Right kidney (tissue), 1 donor: ENCODE results near the gene CCDC6.
"Not testable (repeated sequence)": the region's sequence is repeated elsewhere in the genome, so short reads cannot be mapped to it uniquely, and the experiment has no call there.

ENCODE experiments used
- DNase-seq: peaks from one replicate; pipeline ENCODE4 v3.0.0-alpha.2; 2016

CCDC6 gene

GRCh38 chr10:59808896-59809643 is 97.3 kb downstream of the CCDC6 start:
- no peak for DNase-seq

DNA sequence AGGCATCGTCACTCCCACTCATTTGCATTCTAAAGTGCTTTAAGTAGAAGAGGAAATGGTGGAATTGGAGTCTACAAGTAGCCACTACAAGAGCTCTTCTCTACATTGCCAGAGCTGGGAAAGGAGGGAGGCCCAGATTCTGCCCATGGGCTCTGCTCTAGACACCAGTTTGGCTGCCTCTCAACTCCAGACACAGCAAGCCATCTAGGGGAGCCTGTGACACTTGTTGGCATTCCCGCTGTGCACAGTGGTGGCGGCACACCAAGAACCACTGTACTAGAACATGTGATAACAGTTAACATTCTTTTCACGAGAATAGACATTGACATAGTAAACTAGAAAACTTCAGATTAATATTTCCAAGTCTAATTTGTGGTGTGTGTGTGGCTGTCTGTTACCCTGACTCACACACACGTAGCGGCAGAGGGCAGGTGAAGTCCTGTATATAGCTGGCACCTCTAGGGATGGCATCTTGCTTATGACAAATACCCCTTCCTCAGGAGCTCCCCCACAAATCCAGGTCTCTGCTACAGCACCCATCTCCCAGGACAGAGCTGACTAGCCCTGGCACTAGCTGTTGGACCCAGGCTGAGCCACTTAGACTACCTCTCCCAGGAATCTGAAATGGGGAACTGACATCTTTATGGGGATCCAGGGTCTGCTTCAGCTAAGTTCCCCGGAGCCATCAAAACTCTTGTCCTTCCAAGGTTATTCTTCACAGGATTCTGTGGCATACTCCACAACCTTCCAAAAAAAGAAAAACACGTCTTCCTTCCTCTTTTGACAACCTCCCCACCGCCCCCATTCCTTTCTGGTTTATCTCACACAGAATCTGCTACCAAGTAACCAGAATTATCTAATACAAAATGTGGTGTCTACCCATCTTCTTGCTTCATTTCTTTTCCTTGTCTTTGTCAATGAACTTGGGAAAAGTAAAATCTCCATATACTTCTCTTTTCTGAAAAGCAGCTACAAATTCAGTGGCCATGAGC is 98.4 kb downstream of the CCDC6 start:
- DNase-seq = no peak

DNA sequence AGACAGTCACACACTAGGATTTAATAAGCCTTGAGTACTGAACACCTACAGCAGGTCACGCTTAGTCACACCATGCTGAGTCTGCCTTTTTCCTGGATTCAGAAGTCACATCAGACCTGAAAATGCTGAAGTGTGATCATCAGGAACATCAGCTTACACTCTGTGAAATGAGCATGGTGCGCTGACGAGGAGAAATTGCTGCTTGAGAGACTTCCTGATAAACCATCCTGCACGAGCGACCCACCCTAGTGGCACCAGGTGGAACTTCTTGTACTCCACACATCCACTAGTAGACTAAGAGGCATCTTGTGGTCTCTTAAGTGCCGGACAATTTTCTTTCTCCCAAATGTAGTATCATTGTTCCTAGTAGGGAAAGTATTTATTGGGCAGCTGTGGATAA is 101.3 kb downstream of the CCDC6 start:
- no peak for DNase-seq

DNA sequence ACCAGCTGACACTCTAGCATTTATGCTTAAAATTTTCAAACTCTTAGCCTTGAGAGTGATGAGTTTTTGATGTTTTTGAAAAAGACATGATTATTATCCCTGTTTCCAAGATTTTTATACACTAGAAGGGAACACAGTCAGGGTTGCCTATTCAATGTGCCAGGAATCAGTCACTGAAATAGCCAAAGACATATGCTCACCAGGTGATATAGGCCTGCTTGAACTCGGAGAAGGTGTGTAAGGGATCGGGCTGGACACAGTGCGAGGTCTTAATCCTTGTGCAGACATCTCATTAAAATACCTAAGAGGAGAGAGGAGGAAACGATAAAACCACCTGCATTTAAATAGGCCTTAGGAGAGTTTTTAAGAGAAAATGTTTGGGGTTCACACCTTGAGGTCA is 102.1 kb downstream of the CCDC6 start:
- no peak for DNase-seq

DNA sequence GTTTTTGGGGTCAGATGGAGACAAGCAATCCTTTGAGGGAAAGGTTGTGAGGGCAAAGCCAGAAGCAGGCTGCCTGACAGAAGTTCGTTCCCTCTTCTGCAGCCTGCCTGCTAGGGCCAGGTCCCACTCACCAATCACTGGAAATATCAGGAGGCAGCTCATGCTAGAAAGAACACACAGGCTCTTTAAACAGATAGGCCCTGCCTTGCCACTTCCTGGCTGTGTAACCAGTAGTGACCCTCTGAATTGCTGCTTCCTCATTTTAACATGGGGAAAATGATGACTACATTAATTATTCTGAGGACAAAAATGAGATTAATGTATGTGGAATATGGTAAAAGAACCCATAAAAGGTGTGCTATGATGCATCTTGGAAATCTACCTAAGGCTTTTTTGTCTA is 102.6 kb downstream of the CCDC6 start:
- DNase-seq = no peak

GRCh38 chr10:59801171-59801570 is 105.2 kb downstream of the CCDC6 start:
- DNase-seq = no peak

- no peak for DNase-seq
Measured at GRCh38 chr10:59799421-59799820, 106.9 kb downstream of the CCDC6 start.

DNA sequence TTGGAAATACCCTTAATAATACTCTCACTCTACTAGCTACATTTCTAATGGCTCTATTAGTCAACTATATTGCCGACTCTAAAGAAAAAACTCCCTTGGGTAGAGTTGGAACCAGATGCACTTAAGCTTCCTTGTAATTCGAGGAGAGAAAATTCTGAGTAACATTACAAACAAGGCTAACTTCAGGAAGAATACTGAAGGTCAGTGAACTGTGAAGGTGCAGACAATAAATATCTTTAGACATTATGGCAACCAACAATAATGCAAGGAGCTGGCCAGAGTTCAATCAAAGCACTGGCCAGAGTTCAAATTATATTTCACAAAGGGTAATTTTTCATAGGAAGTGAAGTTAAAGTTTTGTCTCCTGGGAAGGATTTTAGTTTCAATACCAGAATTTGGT is 112.4 kb downstream of the CCDC6 start:
- no peak for DNase-seq

DNA sequence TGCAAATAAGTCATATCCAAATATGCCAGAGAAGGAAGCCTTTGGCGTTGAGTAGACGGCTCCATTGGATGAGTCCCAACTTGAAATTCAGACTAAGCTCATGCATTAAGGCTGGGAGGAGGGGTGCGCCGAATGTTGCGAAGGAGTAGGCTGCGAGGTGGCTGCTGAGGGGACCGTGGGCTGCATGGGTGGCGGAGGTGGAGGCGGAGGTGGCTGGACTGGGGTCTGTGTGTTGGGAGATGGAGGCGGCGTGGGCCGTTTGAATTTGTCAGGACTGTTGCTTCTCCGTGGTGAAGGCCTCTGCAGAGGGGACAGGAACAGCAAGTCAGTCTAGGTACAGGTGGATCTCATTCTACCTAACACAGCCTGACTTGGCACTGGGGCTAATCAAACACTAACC is 113.5 kb downstream of the CCDC6 start:
- no peak for DNase-seq

DNA sequence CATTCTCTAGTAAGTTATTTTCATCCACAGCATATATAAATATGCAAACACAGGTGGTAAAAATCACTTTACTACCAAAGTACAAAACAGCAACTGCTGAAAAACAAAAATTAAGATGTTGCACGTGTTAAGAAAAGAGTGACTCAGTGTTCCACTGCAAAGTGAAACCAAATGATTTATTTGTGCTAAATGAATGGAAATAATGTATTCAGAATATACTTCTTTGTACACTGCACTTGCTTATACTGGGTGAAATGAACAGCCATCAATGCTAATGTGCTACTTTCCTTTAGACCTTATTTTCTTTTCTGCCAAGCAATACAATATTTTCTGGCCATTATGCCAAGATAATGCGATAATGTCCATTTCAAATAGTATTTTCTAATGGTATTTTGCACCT is 114.8 kb downstream of the CCDC6 start:
- no peak for DNase-seq

DNA sequence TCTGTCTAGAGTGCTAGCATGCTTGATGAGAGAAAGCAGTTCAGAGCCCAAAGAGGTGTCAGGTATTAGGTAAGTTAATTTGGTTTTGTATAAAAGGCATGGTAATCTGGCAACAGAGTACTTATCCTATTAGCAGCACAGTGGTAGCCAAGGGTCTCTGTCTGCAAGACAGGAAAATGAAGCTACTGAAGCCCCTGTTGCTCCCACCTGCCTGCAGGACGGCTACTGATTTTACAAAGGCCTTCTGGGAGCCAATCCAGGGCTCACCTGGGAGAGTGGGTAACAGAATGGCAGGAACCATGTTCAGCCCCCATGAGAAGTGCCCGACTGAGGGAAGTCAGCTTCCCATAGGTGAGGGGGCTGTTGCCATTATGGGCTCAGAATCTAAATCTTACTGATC is 116.3 kb downstream of the CCDC6 start:
- not testable (repeated sequence) for DNase-seq

- not testable (repeated sequence) for DNase-seq
Measured at GRCh38 chr10:59788914-59789313, 117.4 kb downstream of the CCDC6 start.

GRCh38 chr10:59787032-59787431 is 119.3 kb downstream of the CCDC6 start:
- DNase-seq = not testable (repeated sequence)

- DNase-seq = not testable (repeated sequence)
Measured at GRCh38 chr10:59785476-59785875, 120.9 kb downstream of the CCDC6 start.

GRCh38 chr10:59781511-59781910 is 124.8 kb downstream of the CCDC6 start:
- no peak for DNase-seq

- DNase-seq = no peak
Measured at GRCh38 chr10:59779756-59780533, 126.4 kb downstream of the CCDC6 start.

GRCh38 chr10:59774451-59774850 is 131.9 kb downstream of the CCDC6 start:
- no peak for DNase-seq

DNA sequence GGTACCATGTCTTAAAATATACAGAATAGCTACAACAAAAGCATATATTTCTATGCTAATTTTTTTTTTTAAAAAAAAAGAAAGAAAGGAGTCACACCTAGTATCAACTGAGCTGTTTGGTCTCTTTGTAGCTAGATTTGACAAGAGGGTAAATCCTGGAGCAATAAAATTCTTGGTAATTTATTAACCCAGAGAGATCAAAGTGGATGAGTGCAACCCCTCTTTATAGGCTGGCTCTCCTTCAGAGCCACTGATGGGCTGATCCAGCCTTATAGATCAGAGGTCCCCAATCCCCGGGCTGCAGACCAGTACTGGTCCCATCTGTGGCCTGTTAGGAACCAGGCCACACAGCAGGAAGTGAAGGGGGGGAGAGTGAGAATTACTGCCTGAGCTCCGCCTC is 133.3 kb downstream of the CCDC6 start:
- DNase-seq = no peak

- no peak for DNase-seq
Measured at GRCh38 chr10:59771162-59771807, 135.1 kb downstream of the CCDC6 start.

- no peak for DNase-seq
Measured at GRCh38 chr10:59770689-59771088, 135.7 kb downstream of the CCDC6 start.

DNA sequence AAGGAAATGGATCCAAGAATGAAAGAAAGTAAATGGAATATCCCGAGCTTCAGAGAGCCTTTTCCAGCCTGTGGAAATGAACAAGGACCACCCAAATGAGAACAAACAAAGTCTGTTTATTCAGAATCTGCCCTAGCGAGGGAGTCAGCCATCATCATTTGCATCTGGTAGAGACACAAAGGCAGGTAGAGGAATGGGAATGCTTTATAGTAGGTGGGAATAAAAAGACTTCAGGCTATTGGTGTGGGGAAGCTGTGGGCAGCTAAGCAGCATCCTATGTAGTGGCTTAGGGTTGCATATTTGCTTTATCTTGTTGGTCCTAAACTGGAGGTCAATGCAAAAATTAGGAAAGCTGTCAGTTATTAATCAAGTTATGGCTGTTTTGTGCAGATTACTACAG is 143.9 kb downstream of the CCDC6 start:
- no peak for DNase-seq

GRCh38 chr10:59757966-59758365 is 148.4 kb downstream of the CCDC6 start:
- no peak for DNase-seq
